SK-N-SH treated with all-trans-retinoic acid at 6 μM for 48 hours (cell line): ENCODE results near the gene SORCS2.

Experiments
- CSRNP3 ChIP-seq: fragments of 250-450 bp; sonication (Bioruptor Pico); IDR thresholded peaks from 2 replicates; pipeline ENCODE4 v1.5.1; 2021; ENCODE audit warnings: mild to moderate bottlenecking, moderate library complexity
- TOX ChIP-seq: fragments of 250-450 bp; sonication (Bioruptor Pico); IDR thresholded peaks from 2 replicates; pipeline ENCODE4 v1.8.0; 2021; ENCODE audit warnings: mild to moderate bottlenecking, moderate library complexity, borderline replicate concordance
- ZFP30 ChIP-seq: fragments of 450-650 bp; formaldehyde crosslinking; IDR thresholded peaks from 2 replicates; pipeline ENCODE4 v1.5.0; 2022; ENCODE audit warnings: mild to moderate bottlenecking, moderate library complexity

- TF ChIP-seq CSRNP3 (CRISPR knock-in tag) (no peak), TOX (CRISPR knock-in tag) (no peak), ZFP30 (CRISPR knock-in tag) (no peak)
Observed at GRCh38 chr4:7687796-7688195, 495.5 kb downstream of the SORCS2 start.
